IPS DF 6.9 (cell line): Measurements from ENCODE around the gene KCTD13.

Experiments
- DNase-seq: peaks from one replicate; pipeline ENCODE4 v3.0.0-alpha.2; 2013; ENCODE audit warnings: low read depth, low spot score
- H3K27ac ChIP-seq: one replicate; pipeline ENCODE4 v1.5.1; 2013; ENCODE audit warnings: low read length, control low read depth
- H3K27me3 ChIP-seq: 2 replicates; pipeline ENCODE4 v1.6.1; 2013; ENCODE audit warnings: mild to moderate bottlenecking, low read length; ENCODE audit not compliant: control insufficient read depth, insufficient read depth
- H3K36me3 ChIP-seq: 2 replicates; pipeline ENCODE4 v1.6.1; 2013; ENCODE audit warnings: low read length; ENCODE audit not compliant: control insufficient read depth, insufficient read depth
- H3K4me1 ChIP-seq: 2 replicates; pipeline ENCODE4 v1.6.1; 2013; ENCODE audit warnings: low read length; ENCODE audit not compliant: control insufficient read depth, insufficient read depth
- H3K4me3 ChIP-seq: 2 replicates; pipeline ENCODE4 v1.5.1; 2013; ENCODE audit warnings: mild to moderate bottlenecking, low read length
- H3K9me3 ChIP-seq: 2 replicates; pipeline ENCODE4 v1.6.1; 2013; ENCODE audit warnings: low read length, inconsistent platforms; ENCODE audit not compliant: control insufficient read depth, insufficient read depth
- WGBS: extraction: QIAGEN DNeasy Blood & Tissue Kit; methylation state at CpG from one replicate; pipeline ENCODE4 v1.1.7; 2013; ENCODE audit warnings: mixed read lengths, missing lambda C conversion rate; ENCODE audit not compliant: insufficient read length, insufficient coverage; 5-methylcytosine and 5-hydroxymethylcytosine counted together

The KCTD13 gene

DNA sequence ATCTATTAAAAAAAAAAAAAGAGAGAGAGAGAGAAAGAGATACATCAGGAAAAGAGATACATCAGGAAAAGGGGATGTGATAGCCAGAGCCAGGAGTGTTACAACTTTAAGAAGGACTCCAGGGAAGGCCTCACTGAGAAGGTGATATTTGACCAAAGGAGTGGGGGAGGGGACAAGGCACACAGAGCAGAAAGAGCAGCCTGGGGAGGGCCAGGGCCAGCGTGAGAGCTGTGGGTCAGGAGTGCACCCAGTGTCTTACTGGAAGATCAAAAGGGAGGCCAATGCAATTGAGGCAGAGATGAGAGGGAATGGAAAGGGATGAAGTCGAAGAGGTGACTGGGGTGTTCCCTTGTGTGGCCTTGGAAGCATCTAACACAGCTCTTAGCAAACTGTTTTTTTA is 18.1 kb downstream of the KCTD13 start:
- peaks cover 3% of the 10 kb centered on the region; the same call in 1 of the 2 replicates for H3K36me3 ChIP-seq
- H3K27me3 ChIP-seq, result no peaks in the 10 kb centered on the region
- H3K4me3 ChIP-seq, result no peak overlapping the region
- WGBS, result no CpG with 5 or more reads among the region's 2 CpGs
- H3K4me1 ChIP-seq, result no peaks in the 10 kb centered on the region
- H3K27ac ChIP-seq, result no peak overlapping the region
- H3K9me3 ChIP-seq, result no peaks in the 10 kb centered on the region
- DNase-seq, result no peak

DNA sequence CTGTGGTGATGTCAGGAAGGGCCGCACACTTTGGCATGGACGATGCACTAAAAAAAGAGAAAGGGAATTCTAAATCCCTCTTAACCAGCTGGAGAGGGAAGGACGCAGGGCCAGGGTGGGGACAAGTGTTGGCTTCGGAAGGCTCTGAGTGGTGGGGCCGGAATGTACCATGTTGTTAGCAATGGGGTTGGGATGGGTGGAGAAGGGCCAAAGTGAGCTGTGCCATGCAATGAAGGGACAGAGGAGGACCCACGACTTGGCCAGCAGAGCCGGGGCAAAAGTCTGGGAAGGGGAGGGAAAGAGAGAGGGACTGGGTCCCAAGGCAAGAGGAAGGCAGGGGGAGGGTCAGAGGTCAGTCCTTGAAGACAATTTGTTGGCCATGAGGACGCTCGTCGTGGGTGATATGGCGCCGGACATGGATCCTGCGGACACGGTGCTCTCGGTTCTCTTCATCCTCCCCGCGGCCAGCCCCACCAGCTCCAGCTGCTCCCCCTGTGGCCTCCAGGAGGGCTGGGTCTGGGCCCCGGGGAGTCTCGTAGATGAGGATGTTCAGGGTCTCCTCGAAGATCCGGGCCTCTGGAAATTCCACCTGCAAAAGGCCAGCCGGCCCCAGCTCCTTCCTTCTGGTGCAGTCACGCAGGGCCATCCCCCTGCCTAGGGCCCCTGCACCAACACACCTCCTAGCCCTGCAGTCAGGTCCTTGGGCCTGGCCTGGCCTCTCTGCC is 19.3 kb downstream of the KCTD13 start:
- Histone ChIP-seq H3K4me1 (no peaks in the 10 kb centered on the region), H3K27ac (no peak overlapping the region), H3K9me3 (no peaks in the 10 kb centered on the region), H3K4me3 (no peak overlapping the region), H3K36me3 (peaks cover 3% of the 10 kb centered on the region; the same call in 1 of the 2 replicates), H3K27me3 (no peaks in the 10 kb centered on the region)
- WGBS, result no CpG with 5 or more reads among the region's 23 CpGs
- DNase-seq, result no peak

DNA sequence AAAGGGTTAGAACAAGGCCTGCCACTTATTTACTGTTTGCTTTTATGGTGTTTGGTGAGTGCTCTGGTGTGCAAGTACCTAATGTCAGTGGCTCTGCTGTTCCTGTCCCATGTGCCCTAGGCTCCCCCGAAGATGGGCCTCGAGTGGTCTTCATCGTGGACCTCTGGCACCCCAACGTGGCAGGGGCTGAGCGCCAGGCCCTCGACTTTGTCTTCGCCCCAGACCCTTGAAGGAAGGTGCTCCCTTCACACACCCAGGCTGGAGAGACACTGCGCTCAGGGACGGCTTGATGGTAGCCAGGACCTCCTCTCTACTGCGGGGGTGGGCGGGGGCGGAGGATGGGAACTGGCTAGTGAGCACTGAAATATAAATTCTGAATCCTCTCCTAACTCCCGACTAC is 20.4 kb downstream of the KCTD13 start:
- peaks cover 3% of the 10 kb centered on the region; the same call in 1 of the 2 replicates for H3K36me3 ChIP-seq
- no peak overlapping the region for H3K27ac ChIP-seq
- H3K9me3 ChIP-seq, result no peaks in the 10 kb centered on the region
- no peak overlapping the region for H3K4me3 ChIP-seq
- H3K4me1 ChIP-seq, result peaks cover 4% of the 10 kb centered on the region; the same call in 1 of the 2 replicates
- WGBS, result no CpG with 5 or more reads among the region's 13 CpGs
- H3K27me3 ChIP-seq, result no peaks in the 10 kb centered on the region
- DNase-seq, result no peak

DNA sequence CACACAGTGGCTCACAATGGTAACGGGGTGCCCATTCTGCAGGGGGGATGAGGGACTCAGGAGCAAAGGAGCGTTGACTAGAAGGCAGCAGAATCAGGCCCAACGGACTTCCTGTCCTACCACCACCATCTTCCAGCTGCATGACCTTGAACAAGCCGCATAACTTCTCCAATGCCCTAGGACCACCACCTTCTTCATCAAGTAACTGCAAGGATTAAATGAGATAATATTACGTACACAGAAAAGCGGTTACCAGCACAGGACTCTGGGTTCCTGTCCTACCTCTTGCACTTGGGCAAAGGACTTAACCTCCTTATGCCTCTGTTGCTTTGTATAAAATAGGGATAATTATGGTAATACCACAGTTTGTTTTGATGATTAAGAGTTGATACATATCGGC is 21.1 kb downstream of the KCTD13 start:
- no CpG with 5 or more reads among the region's 7 CpGs for WGBS
- peaks cover 4% of the 10 kb centered on the region; the same call in 1 of the 2 replicates for H3K4me1 ChIP-seq
- H3K36me3 ChIP-seq, result peaks cover 3% of the 10 kb centered on the region; the same call in 1 of the 2 replicates
- no peaks in the 10 kb centered on the region for H3K9me3 ChIP-seq
- no peak for DNase-seq
- no peak overlapping the region for H3K4me3 ChIP-seq
- no peaks in the 10 kb centered on the region for H3K27me3 ChIP-seq
- H3K27ac ChIP-seq, result no peak overlapping the region

DNA sequence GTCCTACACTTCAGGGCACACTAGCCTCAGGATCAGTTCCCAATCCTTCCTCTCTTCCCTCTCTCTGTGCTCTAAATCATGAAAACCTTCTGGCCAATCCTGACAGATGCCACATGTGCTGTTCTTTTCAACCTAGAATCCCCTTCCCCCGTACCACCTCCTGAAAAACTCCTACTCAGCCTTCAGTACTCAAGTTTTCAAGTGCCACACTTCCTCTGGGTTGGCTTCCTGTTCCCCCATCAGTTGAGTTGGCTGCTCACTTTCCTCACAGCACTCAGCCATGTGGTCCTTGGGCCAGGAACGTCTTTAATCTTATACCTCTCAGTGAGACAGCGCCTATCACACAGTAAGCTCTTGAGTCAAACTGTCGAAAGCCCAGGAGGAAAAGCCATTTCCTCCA is 22.4 kb downstream of the KCTD13 start:
- Histone ChIP-seq H3K36me3 (peaks cover 3% of the 10 kb centered on the region; the same call in 1 of the 2 replicates), H3K9me3 (no peaks in the 10 kb centered on the region), H3K27ac (no peak overlapping the region), H3K27me3 (no peaks in the 10 kb centered on the region), H3K4me3 (no peak overlapping the region), H3K4me1 (peaks cover 4% of the 10 kb centered on the region; the same call in 1 of the 2 replicates)
- DNase-seq, result no peak
- no CpG with 5 or more reads among the region's 4 CpGs for WGBS

DNA sequence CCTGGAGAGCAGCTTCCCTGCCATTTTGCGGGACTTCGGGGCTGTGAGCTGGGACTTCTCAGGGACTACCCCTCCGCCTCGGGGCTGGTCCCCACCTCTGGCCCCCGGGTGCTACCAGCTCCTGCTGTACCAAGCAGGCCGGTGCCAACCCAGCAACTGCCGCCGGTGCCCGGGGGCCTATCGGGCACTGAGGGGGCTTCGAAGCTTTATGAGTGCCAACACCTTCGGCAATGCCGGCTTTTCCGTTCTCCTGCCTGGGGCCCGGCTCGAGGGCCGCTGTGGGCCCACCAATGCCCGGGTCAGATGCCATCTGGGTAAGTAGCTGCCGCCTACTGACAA is 24.4 kb downstream of the KCTD13 start:
- no peak for DNase-seq
- WGBS, result no CpG with 5 or more reads among the region's 19 CpGs
- H3K4me1 ChIP-seq, result peaks cover 4% of the 10 kb centered on the region; the same call in 1 of the 2 replicates
- H3K36me3 ChIP-seq, result peaks cover 3% of the 10 kb centered on the region; the same call in 1 of the 2 replicates
- H3K9me3 ChIP-seq, result no peaks in the 10 kb centered on the region
- H3K4me3 ChIP-seq, result no peak overlapping the region
- no peak overlapping the region for H3K27ac ChIP-seq
- H3K27me3 ChIP-seq, result no peaks in the 10 kb centered on the region

DNA sequence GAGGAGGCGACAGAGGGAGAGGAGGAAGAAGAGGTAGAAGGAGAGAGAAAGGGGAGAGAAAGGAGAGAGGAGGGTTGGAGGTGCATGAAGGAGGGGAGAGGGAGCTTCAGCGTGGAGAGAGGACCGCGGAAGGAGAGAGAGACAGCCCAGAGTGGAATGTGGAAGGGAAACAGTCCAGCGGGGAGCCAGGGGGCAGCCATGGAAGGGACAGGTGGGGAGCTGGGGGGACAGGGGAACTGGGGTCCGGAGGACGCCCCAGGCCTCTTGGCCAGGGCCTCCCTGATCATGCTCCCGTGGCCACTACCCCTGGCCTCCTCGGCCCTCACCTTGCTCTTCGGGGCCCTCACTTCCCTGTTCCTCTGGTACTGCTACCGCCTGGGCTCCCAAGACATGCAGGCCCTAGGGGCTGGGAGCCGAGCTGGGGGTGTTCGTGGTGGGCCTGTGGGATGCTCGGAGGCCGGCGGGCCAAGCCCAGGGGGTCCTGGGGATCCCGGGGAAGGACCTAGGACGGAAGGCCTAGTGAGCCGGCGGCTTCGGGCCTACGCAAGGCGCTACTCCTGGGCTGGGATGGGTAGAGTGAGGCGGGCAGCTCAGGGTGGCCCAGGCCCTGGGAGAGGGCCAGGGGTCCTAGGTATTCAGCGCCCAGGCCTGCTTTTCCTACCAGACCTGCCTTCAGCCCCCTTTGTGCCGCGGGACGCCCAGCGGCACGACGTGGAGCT is 25.0 kb downstream of the KCTD13 start:
- DNase-seq, result no peak
- H3K4me1 ChIP-seq, result peaks cover 4% of the 10 kb centered on the region; the same call in 1 of the 2 replicates
- H3K27me3 ChIP-seq, result no peaks in the 10 kb centered on the region
- no CpG with 5 or more reads among the region's 31 CpGs for WGBS
- peaks cover 3% of the 10 kb centered on the region; the same call in 1 of the 2 replicates for H3K36me3 ChIP-seq
- H3K27ac ChIP-seq, result no peak overlapping the region
- no peaks in the 10 kb centered on the region for H3K9me3 ChIP-seq
- H3K4me3 ChIP-seq, result peak overlapping the region; percentile 75; the same call in 1 of the 2 replicates

DNA sequence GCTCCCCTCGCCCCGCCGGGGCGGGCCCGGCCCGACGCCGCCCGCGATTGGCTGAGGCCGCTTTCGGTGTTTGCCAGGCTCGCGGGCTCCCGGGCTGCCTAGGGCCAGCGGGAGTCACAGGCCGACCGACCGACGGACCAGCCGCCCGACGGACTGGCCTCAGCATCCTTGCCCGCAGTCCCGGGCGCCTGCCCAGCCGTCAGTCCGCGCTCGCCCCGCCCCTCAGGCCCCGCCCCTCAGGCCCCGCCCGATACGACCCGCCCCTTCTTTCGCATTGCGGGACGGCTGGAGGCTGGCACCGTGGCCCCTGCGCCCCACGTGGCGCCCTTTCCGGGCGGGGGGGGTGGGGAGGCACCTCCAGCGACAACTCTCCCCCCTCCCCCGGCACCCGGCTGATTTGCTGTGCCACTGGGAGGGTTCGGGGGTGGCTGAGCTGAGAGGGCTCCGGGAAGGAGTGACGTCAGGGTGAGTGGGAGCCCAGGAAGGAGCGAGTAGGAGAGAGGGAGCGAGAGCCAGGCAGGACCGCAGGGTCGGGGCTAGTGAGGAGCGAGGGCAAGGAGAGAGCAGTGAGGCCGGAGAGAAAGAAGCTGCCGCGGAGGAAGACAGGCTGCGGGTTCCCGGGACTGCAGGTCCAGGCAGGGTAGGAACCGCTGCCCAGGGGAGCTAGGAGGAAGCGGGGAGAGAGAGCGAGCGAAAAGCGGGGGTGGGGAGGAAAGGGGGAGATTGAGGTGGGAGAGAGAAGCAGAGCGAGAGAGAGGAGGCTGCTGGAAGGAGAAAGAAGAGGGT is 25.7 kb downstream of the KCTD13 start, which contains the start of gene ASPHD1:
Gene ASPHD1 (plus strand): TSS at position 387 of the 786 bp plus-strand sequence. CDS start 484 bp downstream, outside the sequence.
- H3K36me3 ChIP-seq, result peaks cover 3% of the 10 kb centered on the region; the same call in 1 of the 2 replicates
- no peaks in the 10 kb centered on the region for H3K9me3 ChIP-seq
- peaks cover 4% of the 10 kb centered on the region; the same call in 1 of the 2 replicates for H3K4me1 ChIP-seq
- no CpG with 5 or more reads among the region's 67 CpGs for WGBS
- peak within 1 kb of the TSS; percentile 75 for H3K4me3 ChIP-seq
- no peak within 1 kb of the TSS for H3K27ac ChIP-seq
- no peak for DNase-seq
- no peaks in the 10 kb centered on the region for H3K27me3 ChIP-seq

DNA sequence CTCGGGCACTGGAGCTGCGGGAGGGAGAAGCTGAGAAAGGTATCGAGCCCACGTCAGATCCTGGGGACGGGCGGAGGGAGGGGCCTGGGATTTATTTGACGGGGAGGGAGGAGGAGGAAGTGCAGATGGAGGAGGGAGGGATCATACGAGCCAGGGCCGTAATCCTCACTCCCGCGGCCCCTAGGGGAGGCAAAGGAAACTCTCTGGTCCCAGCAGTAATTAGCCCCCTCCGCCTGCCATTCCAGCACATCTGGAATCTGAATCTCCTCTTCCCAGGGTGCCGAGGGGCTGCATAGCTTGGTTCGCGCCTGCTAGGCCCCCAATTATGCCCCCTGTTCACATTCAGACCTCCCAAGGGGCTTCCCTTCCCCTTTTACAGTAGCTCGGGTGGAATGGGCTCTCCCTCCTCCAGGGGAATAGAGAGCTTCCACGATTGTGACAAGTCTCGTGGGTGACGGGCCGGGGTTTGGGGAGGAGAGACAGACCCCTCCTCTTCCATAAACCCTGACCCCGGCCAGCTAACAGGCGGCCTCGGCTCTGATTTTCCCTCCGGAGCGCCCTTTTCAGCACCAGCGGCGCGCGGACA is 26.4 kb downstream of the KCTD13 start, which contains the start of gene SEZ6L2:
Gene SEZ6L2 (minus strand): TSS at position 35 of the 586 bp plus-strand sequence. CDS start 531 bp downstream, outside the sequence.
- peak; percentile 85 for DNase-seq
- Histone ChIP-seq H3K27ac (no peak within 1 kb of the TSS), H3K9me3 (no peaks in the 10 kb centered on the region), H3K36me3 (peaks cover under 1% of the 10 kb centered on the region; the same call in 1 of the 2 replicates), H3K27me3 (no peaks in the 10 kb centered on the region), H3K4me3 (peak within 1 kb of the TSS; percentile 75), H3K4me1 (peaks cover 4% of the 10 kb centered on the region; the same call in 1 of the 2 replicates)
- WGBS, result no CpG with 5 or more reads among the region's 29 CpGs
